GM12892 (cell line): Measurements from ENCODE around the gene CLECL1.

Experiments
- POLR2A ChIP-seq: IDR thresholded peaks from 2 replicates; pipeline ENCODE4 v1.6.1; 2011; ENCODE audit warnings: low read depth, low read length, control low read depth
- POLR2AphosphoS5 ChIP-seq: IDR thresholded peaks from 2 replicates; pipeline ENCODE4 v1.6.1; 2011; ENCODE audit warnings: low read depth, low read length, control low read depth

- TF ChIP-seq POLR2A (no peak), POLR2AphosphoS5 (no peak)
Measured at GRCh38 chr12:9708853-9709252, 24.0 kb downstream of the CLECL1 start.
